Measurements from ENCODE around the gene DKK2. TPM values are rescaled to one million over a fixed set of nuclear protein-coding genes. Genes with fewer than 3 reads are reported as not detected.
"Not testable (repeated sequence)": the region's sequence is repeated elsewhere in the genome, so short reads cannot be mapped to it uniquely, and the experiment has no call there.

The DKK2 gene
- total RNA-seq, 1 donor from 2014 or later: 0.75 TPM

GRCh38 chr4:106951891-106952290, 84.2 kb downstream of the DKK2 start:
- intact Hi-C loops (cut with DNase I): no loop called here
- ATAC-seq (ENCODE audit: poor library complexity) (no peak), DNase-seq (no peak)

GRCh38 chr4:106941841-106942240, 94.3 kb downstream of the DKK2 start:
- intact Hi-C loops (cut with DNase I): no loop called here
- ATAC-seq (ENCODE audit: poor library complexity): no peak

DNA sequence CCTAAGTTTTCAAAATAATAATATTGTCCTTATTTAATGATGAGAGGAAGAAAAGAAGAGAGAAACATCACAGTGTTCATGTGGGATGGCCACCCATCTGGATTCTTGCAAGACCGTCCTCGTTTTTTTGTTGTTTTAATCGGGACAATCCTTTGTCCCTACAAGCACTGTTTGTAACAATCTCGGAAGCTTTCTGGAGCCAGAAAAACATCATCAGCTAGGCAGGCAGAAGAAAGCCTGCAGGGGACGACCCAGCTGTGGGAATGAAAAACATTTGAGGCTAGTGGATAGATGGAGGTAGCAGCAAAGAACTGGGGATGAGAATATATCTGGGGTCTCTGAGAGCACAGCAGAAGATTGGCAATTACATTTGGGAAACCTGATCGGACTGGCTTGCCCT, 105.6 kb downstream of the DKK2 start:
- no peak for DNase-seq
- no peak for ATAC-seq (ENCODE audit: poor library complexity)
- intact Hi-C loops (cut with DNase I): no loop called here

More at GRCh38 chr4:106941841-106942240, 94.3 kb downstream of the DKK2 start:
- no peak for DNase-seq

DNA sequence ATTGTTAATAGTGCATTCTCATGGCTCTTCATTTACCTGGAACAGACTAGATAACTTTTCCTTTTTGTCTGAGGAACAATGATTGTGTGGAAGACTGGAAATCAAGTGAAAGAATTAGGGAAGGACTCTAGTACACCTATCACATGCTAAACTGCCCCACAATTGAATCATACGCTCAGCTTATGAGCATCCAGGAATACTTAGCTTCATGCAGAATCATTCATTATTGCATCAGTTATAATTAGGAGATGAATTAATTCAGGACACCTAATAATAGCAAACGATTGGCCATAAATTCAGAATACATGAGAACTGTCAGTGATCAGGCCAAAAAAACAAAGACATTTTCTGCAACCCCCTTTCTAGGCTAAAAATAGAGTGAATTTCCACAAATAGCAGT, 106.9 kb downstream of the DKK2 start:
- DNase-seq (no peak), ATAC-seq (ENCODE audit: poor library complexity) (no peak)
- intact Hi-C loops (cut with DNase I): no loop called here

DNA sequence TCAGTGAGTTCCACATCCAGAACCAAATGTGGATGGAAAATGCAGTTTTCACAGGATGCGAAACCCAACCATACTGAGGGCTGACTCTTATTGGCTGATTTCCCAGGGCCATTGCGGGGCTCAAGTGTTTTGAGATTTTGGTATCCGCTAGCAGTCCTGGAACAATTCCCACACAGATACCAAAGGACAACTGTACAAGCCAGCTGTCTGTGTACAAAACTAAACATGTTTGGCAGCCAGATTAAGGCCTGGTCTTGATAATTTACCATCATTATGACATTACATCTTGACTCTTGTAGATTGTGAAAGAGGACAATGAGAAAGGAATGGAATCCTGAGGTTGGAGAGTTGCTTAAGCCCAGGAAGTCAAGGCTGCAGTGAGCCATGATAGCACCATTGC, 121.9 kb downstream of the DKK2 start:
- DNase-seq (no peak), ATAC-seq (ENCODE audit: poor library complexity) (no peak)

DNA sequence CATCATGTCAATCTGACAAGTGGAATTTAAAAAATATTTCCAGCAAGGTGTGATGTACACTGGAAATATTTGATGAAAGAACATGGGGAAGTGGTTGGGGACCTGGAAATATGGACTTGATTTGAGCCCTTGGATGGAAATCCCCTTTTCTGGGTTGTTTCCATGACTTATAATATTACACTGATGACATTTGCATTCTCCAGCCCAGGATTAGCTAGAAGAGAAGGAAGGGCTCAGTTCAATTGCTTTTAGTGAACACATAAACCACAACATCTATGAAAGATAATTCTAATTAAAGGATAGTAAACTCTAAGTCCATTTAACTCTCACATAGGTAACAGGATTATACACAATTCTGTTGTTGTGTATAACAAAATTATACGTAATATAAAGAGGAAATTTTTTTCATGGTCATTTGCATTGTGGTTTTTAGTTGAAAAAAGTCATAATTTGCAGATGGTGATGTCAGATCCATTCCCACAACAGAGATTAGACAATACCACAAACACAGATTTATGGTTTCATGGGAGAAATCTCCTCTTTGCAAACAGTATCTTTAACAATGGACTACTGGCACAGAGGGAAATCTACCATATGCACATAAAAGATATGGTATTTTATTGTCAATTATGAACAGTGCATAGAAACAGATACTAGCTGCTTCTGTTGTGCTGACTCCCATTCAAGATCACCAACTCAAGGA, 126.5 kb downstream of the DKK2 start:
- DNase-seq (no peak), ATAC-seq (ENCODE audit: poor library complexity) (no peak)
- intact Hi-C loops (cut with DNase I): no loop called here

More for the DNA sequence above, 121.9 kb downstream of the DKK2 start:
- intact Hi-C loops (cut with DNase I): no loop called here

- intact Hi-C loops (cut with DNase I); DNase-seq; ATAC-seq (ENCODE audit: poor library complexity): not testable (repeated sequence)
These were observed 128.1 kb downstream of the DKK2 start for GRCh38 chr4:106908049-106908448.

- intact Hi-C loops (cut with DNase I): no loop called here
- ATAC-seq (ENCODE audit: poor library complexity): no peak
These were observed 128.9 kb downstream of the DKK2 start for GRCh38 chr4:106907216-106907615.

GRCh38 chr4:106906728-106907127, 129.4 kb downstream of the DKK2 start:
- DNase-seq: no peak
- no peak for ATAC-seq (ENCODE audit: poor library complexity)
- intact Hi-C loops (cut with DNase I): no loop called here

More at GRCh38 chr4:106907216-106907615, 128.9 kb downstream of the DKK2 start:
- no peak for DNase-seq

DNA sequence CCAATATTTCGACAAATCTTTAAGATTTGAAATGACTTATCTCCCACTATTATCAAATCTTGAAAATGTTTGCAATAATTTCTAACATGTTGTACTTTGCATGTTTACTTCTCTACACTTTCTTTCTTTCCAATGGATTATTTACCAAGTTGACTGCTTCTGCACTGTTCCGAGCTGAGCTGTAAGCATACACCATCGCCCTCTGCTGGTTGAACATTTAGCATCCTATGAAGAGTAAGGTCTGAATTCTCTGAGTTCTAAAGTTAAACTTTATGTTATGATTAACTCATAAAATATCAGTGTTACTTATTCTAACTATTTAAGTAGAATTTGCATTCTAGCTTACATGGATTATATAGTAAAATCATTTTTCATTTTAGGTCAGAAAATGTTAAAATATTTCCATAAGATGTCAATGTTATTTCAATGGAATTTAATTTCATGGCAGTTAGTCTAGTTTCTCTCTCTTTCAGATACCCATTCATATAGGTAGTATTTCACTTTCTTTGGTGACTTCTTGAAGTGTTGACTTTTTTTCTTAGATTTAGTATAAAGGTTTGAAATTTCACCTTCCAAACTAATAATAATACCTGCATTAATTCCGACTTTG, 137.4 kb downstream of the DKK2 start:
- DNase-seq (no peak), ATAC-seq (ENCODE audit: poor library complexity) (no peak)
- intact Hi-C loops (cut with DNase I): no loop called here

GRCh38 chr4:106893903-106894302, 142.2 kb downstream of the DKK2 start:
- ATAC-seq (ENCODE audit: poor library complexity): no peak
- intact Hi-C loops (cut with DNase I): no loop called here
- no peak for DNase-seq

GRCh38 chr4:106893395-106893881, 142.7 kb downstream of the DKK2 start:
- ATAC-seq (ENCODE audit: poor library complexity) (no peak), DNase-seq (no peak)
- intact Hi-C loops (cut with DNase I): no loop called here

DNA sequence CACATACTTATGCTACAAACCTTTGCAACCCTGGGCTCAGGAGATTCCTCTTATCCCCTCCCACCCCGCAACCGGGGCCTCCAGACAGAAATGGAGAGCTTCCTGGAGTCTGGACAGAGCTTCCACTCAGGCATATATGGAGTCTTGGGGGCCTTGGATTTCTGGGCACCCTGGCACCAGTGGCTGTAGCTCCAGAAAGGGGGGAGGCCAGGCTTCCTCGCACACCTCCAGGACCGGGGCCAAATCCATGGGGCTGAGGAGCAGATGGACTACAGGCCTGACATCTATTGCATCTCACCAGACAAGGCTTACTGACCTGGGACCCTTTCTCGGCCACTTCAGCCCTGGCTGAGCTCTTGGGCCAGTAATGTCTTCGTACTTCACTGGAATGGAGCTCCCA, 143.3 kb downstream of the DKK2 start:
- DNase-seq (no peak), ATAC-seq (ENCODE audit: poor library complexity) (no peak)
- intact Hi-C loops (cut with DNase I): no loop called here

DNA sequence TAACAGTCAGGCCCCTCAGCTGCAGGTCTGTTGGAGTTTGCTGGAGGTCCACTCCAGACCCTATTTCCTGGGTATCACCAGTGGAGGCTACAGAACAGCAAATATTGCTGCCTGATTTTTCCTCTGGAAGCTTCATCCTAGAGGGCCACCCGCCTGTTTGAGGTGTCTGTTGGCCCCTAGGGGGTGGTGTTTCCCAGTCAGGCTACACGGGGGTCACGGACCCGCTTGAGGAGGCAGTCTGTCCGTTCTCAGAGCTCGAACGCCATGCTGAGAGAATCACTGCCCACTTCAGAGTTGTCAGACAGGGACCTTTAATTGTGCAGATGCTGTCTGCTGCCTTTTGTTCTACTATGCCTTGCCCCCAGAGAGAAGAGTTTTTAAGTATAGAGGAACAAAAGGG, 160.8 kb downstream of the DKK2 start:
- ATAC-seq (ENCODE audit: poor library complexity) (no peak), DNase-seq (no peak)
- intact Hi-C loops (cut with DNase I): no loop called here

Measured in Right ventricle myocardium superior (tissue), 1 donor.